ENCODE results near the gene PRSS58.

GRCh38 chr7:142301923-142302550, 44.2 kb upstream of the PRSS58 start:
- no peak for TF ChIP-seq EZH2 (IDR thresholded peaks at IDR 0.05; ENCODE audit: borderline replicate concordance, low read depth, low read length, severe bottlenecking)
- peak; percentile 81 for TF ChIP-seq CTCF (IDR thresholded peaks at IDR 0.05; ENCODE audit: borderline replicate concordance, extremely low read depth, low read length, poor library complexity, severe bottlenecking)

Measured in DND-41 (cell line).